NCI-H1105 (cell line): Measurements from ENCODE around the gene DDX39B.
"Not testable (repeated sequence)": the region's sequence is repeated elsewhere in the genome, so short reads cannot be mapped to it uniquely, and the experiment has no call there.

Experiments used
- DNase-seq: peaks from one replicate; lab custom pipeline; 2025; lab: John Stamatoyannopoulos, UW

Gene DDX39B

GRCh38 chr6:31528821-31529328, 12.9 kb downstream of the DDX39B start, which contains the start of gene MCCD1:
MCCD1 (plus strand) TSS chr6:31528962; CDS start chr6:31529015, 53 bp downstream.
- no peak for DNase-seq

- no peak for DNase-seq
Observed at GRCh38 chr6:31528307-31528777, 13.5 kb downstream of the DDX39B start.

- no peak for DNase-seq
Observed at GRCh38 chr6:31525932-31526591, 15.7 kb downstream of the DDX39B start.

- no peak for DNase-seq
Observed at GRCh38 chr6:31525553-31525931, 16.3 kb downstream of the DDX39B start.

- DNase-seq, result no peak
Observed at GRCh38 chr6:31521835-31522234, 20.0 kb downstream of the DDX39B start.

GRCh38 chr6:31513456-31514165, 28.2 kb downstream of the DDX39B start:
- no peak for DNase-seq

GRCh38 chr6:31510007-31510406, 31.8 kb downstream of the DDX39B start:
- DNase-seq, result no peak

- not testable (repeated sequence) for DNase-seq
Observed at GRCh38 chr6:31509036-31509435, 32.8 kb downstream of the DDX39B start.

GRCh38 chr6:31502586-31502985, 39.2 kb downstream of the DDX39B start:
- DNase-seq, result no peak

- not testable (repeated sequence) for DNase-seq
Observed at GRCh38 chr6:31499648-31500047, 42.2 kb downstream of the DDX39B start.

GRCh38 chr6:31498748-31499147, 43.1 kb downstream of the DDX39B start:
- no peak for DNase-seq

GRCh38 chr6:31497531-31498476, 44.0 kb downstream of the DDX39B start, which contains the start of gene MICB:
MICB (plus strand) TSS chr6:31498145; CDS start chr6:31498194, 49 bp downstream.
- peak; percentile 87 for DNase-seq

GRCh38 chr6:31496826-31497225, 45.0 kb downstream of the DDX39B start:
- DNase-seq, result not testable (repeated sequence)

GRCh38 chr6:31495580-31495979, 46.2 kb downstream of the DDX39B start:
- no peak for DNase-seq

- peak; percentile 68 for DNase-seq
Observed at GRCh38 chr6:31493875-31494694, 47.7 kb downstream of the DDX39B start.

GRCh38 chr6:31493550-31493874, 48.3 kb downstream of the DDX39B start:
- DNase-seq, result not testable (repeated sequence)

GRCh38 chr6:31490115-31490873, 51.5 kb downstream of the DDX39B start:
- no peak for DNase-seq

- DNase-seq, result no peak
Observed at GRCh38 chr6:31489086-31489485, 52.7 kb downstream of the DDX39B start.

- DNase-seq, result not testable (repeated sequence)
Observed at GRCh38 chr6:31487674-31488073, 54.1 kb downstream of the DDX39B start.

- not testable (repeated sequence) for DNase-seq
Observed at GRCh38 chr6:31486065-31486837, 55.6 kb downstream of the DDX39B start.
